MM.1S (cell line): ENCODE results near the gene CTNNA2.

ENCODE experiments used
- CTCF ChIP-seq: fragments of 300-600 bp; sonication (generic); IDR thresholded peaks from 2 replicates; pipeline ENCODE4 v1.5.1; 2016; ENCODE audit warnings: antibody characterized with exemption, low read length, mixed read lengths
- EZH2 ChIP-seq: fragments of 300-600 bp; sonication (generic); optimal IDR thresholded peaks from 2 replicates; pipeline ENCODE3; 2017; ENCODE audit warnings: low read depth, mild to moderate bottlenecking, antibody characterized with exemption, low read length, mixed read lengths

GRCh38 chr2:79972661-79973060 lies 459.8 kb downstream of the CTNNA2 start:
- no peak for TF ChIP-seq CTCF
- TF ChIP-seq EZH2, result no peak
